ENCODE results near the gene TSPAN3. TPM values are rescaled to one million over a fixed set of nuclear protein-coding genes. Genes with fewer than 3 reads are reported as not detected.
A peak's percentile ranks its signal among the peaks of the same experiment; 100 is the strongest.

TSPAN3 gene
- total RNA-seq, 1 donor from 2014 or later, result 352 TPM

DNA sequence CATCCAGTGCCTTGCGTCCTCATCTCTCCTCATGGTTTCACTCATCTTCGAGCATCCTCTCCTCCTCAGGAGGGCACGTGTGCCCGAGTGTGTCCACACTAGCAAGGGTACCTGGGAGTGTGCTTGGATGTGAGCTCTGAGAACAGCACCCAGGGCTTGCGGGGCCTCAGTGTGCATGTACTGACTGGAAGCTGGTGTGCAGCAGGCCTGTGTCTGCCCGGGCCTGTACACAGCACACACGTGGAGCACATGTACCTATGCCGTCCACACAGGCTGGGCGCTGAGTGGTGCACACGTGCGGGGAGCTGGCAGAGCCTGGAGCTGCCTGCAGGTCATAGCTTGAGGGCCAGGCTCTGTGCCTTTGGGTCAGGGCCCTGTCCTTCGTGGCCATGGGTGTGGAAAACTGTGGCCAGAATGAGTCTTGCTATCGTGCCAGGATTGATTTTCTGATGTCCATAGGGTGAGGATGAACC lies 34.9 kb downstream of the TSPAN3 start:
- peaks cover 2% of the 10 kb centered on the region for H3K4me1 Mint-ChIP-seq (ENCODE audit: low read depth)
- no peak for DNase-seq (ENCODE audit: low spot score, unreplicated experiment)
- H3K27me3 Mint-ChIP-seq, result no peaks in the 10 kb centered on the region
- H3K27ac Mint-ChIP-seq, result peak overlapping the region; percentile 83
- H3K4me3 Mint-ChIP-seq (ENCODE audit: low read depth), result no peak overlapping the region
- TF ChIP-seq, protein P1, sequence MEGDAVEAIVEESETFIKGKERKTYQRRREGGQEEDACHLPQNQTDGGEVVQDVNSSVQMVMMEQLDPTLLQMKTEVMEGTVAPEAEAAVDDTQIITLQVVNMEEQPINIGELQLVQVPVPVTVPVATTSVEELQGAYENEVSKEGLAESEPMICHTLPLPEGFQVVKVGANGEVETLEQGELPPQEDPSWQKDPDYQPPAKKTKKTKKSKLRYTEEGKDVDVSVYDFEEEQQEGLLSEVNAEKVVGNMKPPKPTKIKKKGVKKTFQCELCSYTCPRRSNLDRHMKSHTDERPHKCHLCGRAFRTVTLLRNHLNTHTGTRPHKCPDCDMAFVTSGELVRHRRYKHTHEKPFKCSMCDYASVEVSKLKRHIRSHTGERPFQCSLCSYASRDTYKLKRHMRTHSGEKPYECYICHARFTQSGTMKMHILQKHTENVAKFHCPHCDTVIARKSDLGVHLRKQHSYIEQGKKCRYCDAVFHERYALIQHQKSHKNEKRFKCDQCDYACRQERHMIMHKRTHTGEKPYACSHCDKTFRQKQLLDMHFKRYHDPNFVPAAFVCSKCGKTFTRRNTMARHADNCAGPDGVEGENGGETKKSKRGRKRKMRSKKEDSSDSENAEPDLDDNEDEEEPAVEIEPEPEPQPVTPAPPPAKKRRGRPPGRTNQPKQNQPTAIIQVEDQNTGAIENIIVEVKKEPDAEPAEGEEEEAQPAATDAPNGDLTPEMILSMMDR (IDR thresholded peaks at IDR 0.05; ENCODE audit: unreplicated experiment), result no peak
- no peaks in the 10 kb centered on the region for H3K9me3 Mint-ChIP-seq (ENCODE audit: low read depth)
- H3K36me3 Mint-ChIP-seq (ENCODE audit: insufficient read depth), result peaks cover 6% of the 10 kb centered on the region

DNA sequence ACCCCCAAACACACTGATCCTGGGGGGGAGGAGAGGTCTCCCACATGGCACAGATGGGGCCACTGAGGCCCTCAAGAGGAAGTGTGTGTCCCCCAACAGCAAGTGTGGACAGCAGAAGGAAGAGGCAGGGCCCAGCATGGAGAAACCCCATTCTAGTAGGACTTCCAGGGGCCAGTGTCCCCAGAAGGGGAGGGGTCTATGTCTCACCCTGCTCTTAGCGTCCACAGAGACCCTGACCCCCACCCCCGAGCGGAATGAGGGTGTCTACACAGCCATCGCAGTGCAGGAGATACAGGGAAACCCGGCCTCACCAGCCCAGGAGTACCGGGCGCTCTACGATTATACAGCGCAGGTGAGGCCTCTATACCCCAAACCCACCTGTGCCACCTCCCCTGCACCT lies 35.3 kb downstream of the TSPAN3 start:
- TF ChIP-seq, protein P1 (IDR thresholded peaks at IDR 0.05; ENCODE audit: unreplicated experiment), result no peak
- Mint-ChIP-seq H3K4me3 (ENCODE audit: low read depth) (no peak overlapping the region), H3K4me1 (ENCODE audit: low read depth) (peaks cover 2% of the 10 kb centered on the region), H3K36me3 (ENCODE audit: insufficient read depth) (peaks cover 2% of the 10 kb centered on the region), H3K27ac (no peak overlapping the region), H3K27me3 (no peaks in the 10 kb centered on the region), H3K9me3 (ENCODE audit: low read depth) (no peaks in the 10 kb centered on the region)
- no peak for DNase-seq (ENCODE audit: low spot score, unreplicated experiment)

DNA sequence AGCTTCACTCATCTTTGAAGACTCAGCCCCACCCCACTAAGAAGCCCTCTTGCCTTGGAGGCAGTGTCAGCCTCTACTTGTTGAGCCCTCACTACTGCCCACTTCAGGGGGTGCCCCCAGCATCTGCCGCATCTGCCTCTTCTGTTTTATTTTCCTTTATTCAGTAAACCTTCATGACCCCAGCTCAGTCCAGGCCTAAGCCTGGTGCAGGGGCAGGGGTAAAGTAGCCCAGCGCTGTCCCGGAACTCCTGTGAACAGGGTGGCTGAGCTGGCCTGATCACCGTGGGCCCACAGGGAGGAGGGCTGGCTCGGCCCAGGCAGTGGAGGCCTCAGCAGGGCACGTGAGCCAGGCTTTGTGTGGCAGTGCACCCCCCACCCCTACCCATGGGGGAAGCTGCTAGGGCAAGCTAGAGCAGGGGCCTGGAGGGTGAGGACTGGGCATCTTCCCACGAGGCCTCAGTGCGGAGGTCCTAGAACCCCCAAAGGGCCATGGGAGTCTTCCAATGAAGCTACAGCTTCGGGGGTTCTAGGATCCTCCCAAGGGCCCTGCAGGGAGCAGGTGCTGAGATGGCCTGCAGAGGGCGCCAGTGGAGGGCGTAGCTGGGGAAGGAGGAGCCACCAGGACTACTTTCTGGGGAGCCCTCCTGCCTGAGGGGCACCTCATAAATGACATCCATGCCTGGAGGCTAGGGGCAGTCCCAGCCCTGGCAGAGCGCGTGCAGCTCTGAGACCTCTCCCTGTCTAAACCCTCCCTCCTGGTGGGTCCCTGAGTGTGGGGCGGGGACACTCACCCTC lies 36.0 kb downstream of the TSPAN3 start:
- H3K4me1 Mint-ChIP-seq (ENCODE audit: low read depth), result peaks cover 2% of the 10 kb centered on the region
- TF ChIP-seq, protein P1 (IDR thresholded peaks at IDR 0.05; ENCODE audit: unreplicated experiment), result peak; percentile 62
- no peak overlapping the region for H3K27ac Mint-ChIP-seq
- H3K27me3 Mint-ChIP-seq, result no peaks in the 10 kb centered on the region
- no peaks in the 10 kb centered on the region for H3K9me3 Mint-ChIP-seq (ENCODE audit: low read depth)
- no peak overlapping the region for H3K4me3 Mint-ChIP-seq (ENCODE audit: low read depth)
- H3K36me3 Mint-ChIP-seq (ENCODE audit: insufficient read depth), result peaks cover 1% of the 10 kb centered on the region
- DNase-seq (ENCODE audit: low spot score, unreplicated experiment), result peak; percentile 21

DNA sequence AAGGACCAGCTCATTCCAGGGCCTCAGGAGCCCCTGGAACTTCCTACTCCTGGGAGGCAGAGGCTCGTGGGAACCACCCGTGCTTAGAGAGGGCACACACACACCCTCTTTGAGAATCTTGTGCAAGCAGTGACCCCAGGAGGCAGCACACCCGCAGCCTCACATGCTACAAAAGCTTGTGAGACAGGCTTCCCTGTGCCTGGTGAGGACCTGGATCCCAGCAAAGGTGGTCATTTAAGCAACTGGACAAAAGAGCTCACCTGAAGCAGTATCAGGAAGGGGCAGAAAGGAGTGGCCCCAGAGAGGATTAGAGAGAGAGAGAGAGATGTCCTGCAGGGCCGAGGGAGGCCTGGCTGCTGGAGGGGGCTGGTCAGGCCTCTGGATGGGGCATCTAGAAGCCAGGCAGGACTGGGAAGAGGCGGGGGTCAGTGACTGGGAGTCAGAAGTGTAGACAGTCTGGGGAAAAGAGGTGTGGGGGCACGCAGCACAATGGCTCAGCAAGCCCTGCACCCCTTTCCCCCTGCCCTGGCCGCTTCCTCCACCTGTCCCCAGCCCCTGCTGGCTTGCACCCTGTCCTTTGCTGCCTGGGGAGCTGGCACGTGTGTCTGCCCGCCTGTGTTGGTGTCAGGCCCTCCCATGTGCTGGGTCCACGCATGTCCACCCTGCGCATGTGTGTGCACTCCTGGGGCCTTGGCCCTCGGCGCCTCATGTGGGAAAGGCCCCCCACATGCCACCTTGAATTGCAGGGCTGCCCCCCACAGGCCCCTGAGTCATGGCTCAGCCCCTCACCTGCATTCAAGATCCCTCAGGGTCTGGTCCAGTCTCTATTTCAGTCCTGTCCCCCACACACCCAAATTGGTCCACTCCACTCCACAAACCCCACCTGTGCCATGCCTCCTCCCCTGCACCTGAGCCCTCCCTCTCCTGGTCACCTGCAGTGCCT lies 36.9 kb downstream of the TSPAN3 start:
- H3K4me3 Mint-ChIP-seq (ENCODE audit: low read depth), result no peak overlapping the region
- H3K4me1 Mint-ChIP-seq (ENCODE audit: low read depth), result peaks cover 2% of the 10 kb centered on the region
- H3K27me3 Mint-ChIP-seq, result no peaks in the 10 kb centered on the region
- TF ChIP-seq, protein P1 (IDR thresholded peaks at IDR 0.05; ENCODE audit: unreplicated experiment), result no peak
- no peak for DNase-seq (ENCODE audit: low spot score, unreplicated experiment)
- H3K9me3 Mint-ChIP-seq (ENCODE audit: low read depth), result no peaks in the 10 kb centered on the region
- peaks cover 1% of the 10 kb centered on the region for H3K36me3 Mint-ChIP-seq (ENCODE audit: insufficient read depth)
- H3K27ac Mint-ChIP-seq, result no peak overlapping the region

DNA sequence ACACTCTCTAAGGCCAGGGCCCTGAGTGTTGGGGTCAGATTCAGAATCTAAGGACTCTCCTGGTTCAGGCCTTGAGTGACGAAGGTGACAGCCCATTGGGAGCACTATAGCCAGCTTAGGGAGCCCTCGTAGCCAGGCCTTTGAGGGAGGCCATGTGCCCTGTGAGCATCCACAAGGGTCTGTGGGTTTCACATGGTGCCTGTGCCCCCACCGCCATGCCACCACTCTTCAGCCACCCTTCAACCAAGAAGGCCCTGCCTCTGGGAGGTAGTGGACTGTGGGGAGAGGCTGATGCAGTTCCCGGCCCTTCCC lies 37.5 kb downstream of the TSPAN3 start:
- Mint-ChIP-seq H3K4me3 (ENCODE audit: low read depth) (no peak overlapping the region), H3K9me3 (ENCODE audit: low read depth) (no peaks in the 10 kb centered on the region), H3K27me3 (no peaks in the 10 kb centered on the region), H3K27ac (no peak overlapping the region), H3K36me3 (ENCODE audit: insufficient read depth) (peaks cover 1% of the 10 kb centered on the region), H3K4me1 (ENCODE audit: low read depth) (peaks cover 2% of the 10 kb centered on the region)
- TF ChIP-seq, protein P1 (IDR thresholded peaks at IDR 0.05; ENCODE audit: unreplicated experiment), result no peak
- no peak for DNase-seq (ENCODE audit: low spot score, unreplicated experiment)
